Upper lobe of left lung (tissue), 6 donors: ENCODE measurements around the gene ZNHIT6. TPM values are rescaled to one million over a fixed set of nuclear protein-coding genes. Genes with fewer than 3 reads are reported as not detected.

Experiments
- ATAC-seq, 2 donors: fragments of 200-7000 bp; cut with Tn5 transposase; one replicate each; pipeline ENCODE4 v1.9.1; 2022; ENCODE audit warnings: mild to moderate bottlenecking in 2 of 2, moderate library complexity in 2 of 2; ENCODE audit not compliant: low FRiP score in 2 of 2
- DNase-seq, 2 donors: peaks; one replicate each; pipeline ENCODE4 v3.0.0-alpha.2; 2019 to 2020
- H3K27ac ChIP-seq, 4 donors: fragments of 200-600 bp; sonication (generic); one replicate each; pipeline ENCODE4 v1.5.1; 2016 to 2019
- H3K27me3 ChIP-seq, 4 donors: fragments of 200-600 bp; sonication (generic); one replicate each; pipeline ENCODE4 v1.5.1; 2017 to 2019
- H3K36me3 ChIP-seq, 4 donors: fragments of 200-600 bp; sonication (generic); one replicate each; pipeline ENCODE4 v1.5.1; 2016 to 2019
- H3K4me1 ChIP-seq, 4 donors: fragments of 200-600 bp; sonication (generic); one replicate each; pipeline ENCODE4 v1.5.1; 2018 to 2019
- H3K4me3 ChIP-seq, 4 donors: fragments of 200-600 bp; sonication (generic); one replicate each; pipeline ENCODE4 v1.5.1; 2017 to 2019; ENCODE audit warnings: mild to moderate bottlenecking in 2 of 4, moderate library complexity in 1 of 4
- H3K9me3 ChIP-seq, 4 donors: fragments of 200-600 bp; sonication (generic); one replicate each; pipeline ENCODE4 v1.5.1; 2018 to 2019
- EP300 ChIP-seq, 4 donors: sonication (generic); formaldehyde crosslinking; IDR thresholded peaks; one replicate each; pipeline ENCODE4 v1.5.1; 2017; ENCODE audit warnings: antibody characterized with exemption in 4 of 4, control low read depth in 2 of 4
- POLR2A ChIP-seq, 4 donors: fragments of 450-650 bp; IDR thresholded peaks; one replicate each; pipeline ENCODE4 v1.5.1; 2016 to 2017; ENCODE audit warnings: antibody characterized with exemption in 4 of 4, mild to moderate bottlenecking in 2 of 4
- POLR2AphosphoS5 ChIP-seq, 2 donors: sonication (generic); formaldehyde crosslinking; IDR thresholded peaks; one replicate each; pipeline ENCODE4 v1.5.1; 2017; ENCODE audit warnings: antibody characterized with exemption in 2 of 2
- WGBS, 2 donors: methylation state at CpG; one replicate each; pipeline ENCODE4 v1.1.5; 2017 to 2018; 5-methylcytosine and 5-hydroxymethylcytosine counted together
- total RNA-seq, 6 donors: library from RNA; depleted of rRNA in 4 of 6; stranded (reverse); fragments of >200 nt in 4 of 6; gene quantifications; one replicate each; pipeline versions ENCODE4 v1.1.0 to v1.2.1, GENCODE V29; 2016 to 2021
- TF ChIP-seq, protein P1 (sequence below), 6 experiments: fragments of 450-650 bp in 4 of 6; fragments of 200-600 bp in 2 of 6; sonication (generic) in 2 of 6; IDR thresholded peaks; one replicate each; pipeline ENCODE4 v1.5.1; 2016 to 2019; ENCODE audit warnings: antibody characterized with exemption in 6 of 6
- donor health status: DM: no; HTN: no; CAD: no; lungs with moderate emphysema.
- donor health status: DM: no; HTN: yes; CAD: no; lungs with severe emphysema.

The ZNHIT6 gene
- total RNA-seq, 6 donors from 2014 or later = 4.2 to 13.2 (median 10.0) TPM

DNA sequence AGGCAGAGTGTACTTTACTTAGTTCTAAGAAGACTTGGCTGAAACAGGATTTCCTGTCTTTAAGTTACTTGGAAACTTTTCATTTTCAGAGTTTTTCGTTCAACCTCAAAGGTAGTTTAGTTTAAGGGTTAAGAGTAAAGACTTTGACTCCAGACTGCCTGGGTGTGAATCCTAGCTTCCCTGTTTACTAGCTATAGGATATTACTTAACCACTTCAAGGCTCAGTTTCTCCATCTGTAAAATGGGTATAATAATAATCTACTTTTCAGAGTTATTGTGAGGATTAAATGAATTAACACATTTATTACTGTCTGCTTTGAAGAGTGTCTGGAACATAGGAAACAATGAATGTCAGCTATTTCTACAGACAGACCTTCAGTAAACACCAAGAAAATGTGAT is 30.0 kb downstream of the ZNHIT6 start:
- ATAC-seq (no peak), DNase-seq (no peak)
- Histone ChIP-seq H3K4me1 (no peaks in the 10 kb centered on the region), H3K27ac (no peak overlapping the region), H3K27me3 (no peaks in the 10 kb centered on the region), H3K36me3 (peaks cover 0 to 33% (median 7%) of the 10 kb centered on the region in 4 donors), H3K4me3 (no peak overlapping the region), H3K9me3 (no peaks in the 10 kb centered on the region)
- no peak for TF ChIP-seq POLR2A (IDR thresholded peaks at IDR 0.05)
- no peak for TF ChIP-seq POLR2AphosphoS5 (IDR thresholded peaks at IDR 0.05)
- no peak for TF ChIP-seq EP300 (IDR thresholded peaks at IDR 0.05)
- TF ChIP-seq, protein P1, sequence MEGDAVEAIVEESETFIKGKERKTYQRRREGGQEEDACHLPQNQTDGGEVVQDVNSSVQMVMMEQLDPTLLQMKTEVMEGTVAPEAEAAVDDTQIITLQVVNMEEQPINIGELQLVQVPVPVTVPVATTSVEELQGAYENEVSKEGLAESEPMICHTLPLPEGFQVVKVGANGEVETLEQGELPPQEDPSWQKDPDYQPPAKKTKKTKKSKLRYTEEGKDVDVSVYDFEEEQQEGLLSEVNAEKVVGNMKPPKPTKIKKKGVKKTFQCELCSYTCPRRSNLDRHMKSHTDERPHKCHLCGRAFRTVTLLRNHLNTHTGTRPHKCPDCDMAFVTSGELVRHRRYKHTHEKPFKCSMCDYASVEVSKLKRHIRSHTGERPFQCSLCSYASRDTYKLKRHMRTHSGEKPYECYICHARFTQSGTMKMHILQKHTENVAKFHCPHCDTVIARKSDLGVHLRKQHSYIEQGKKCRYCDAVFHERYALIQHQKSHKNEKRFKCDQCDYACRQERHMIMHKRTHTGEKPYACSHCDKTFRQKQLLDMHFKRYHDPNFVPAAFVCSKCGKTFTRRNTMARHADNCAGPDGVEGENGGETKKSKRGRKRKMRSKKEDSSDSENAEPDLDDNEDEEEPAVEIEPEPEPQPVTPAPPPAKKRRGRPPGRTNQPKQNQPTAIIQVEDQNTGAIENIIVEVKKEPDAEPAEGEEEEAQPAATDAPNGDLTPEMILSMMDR (IDR thresholded peaks at IDR 0.05) = no peak
- WGBS, 2 donors = 78 to 93% methylated on average over 1 of the region's 1 CpG

DNA sequence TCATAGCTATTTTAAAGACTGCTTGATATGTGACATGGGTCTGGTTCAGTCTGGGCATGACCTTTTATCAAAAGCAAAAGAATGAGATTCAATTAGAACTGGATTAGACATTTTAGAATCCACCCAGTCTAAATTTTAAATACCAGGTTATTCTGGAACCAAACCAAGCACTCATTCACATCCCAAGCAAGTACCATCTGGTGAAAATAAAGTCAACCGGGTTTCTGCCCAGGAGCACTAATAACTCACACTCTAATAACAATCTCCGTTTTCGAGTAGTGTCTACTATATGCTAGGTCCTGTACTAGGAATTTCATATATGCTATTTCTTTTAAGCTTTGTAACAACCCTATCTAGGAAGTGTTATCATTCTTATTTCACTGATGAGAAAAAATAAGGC is 30.6 kb downstream of the ZNHIT6 start:
- H3K27ac ChIP-seq = no peak overlapping the region
- H3K36me3 ChIP-seq = peaks cover 0 to 37% (median 7%) of the 10 kb centered on the region in 4 donors
- H3K4me3 ChIP-seq = no peak overlapping the region
- ATAC-seq (no peak), DNase-seq (no peak)
- H3K4me1 ChIP-seq = no peaks in the 10 kb centered on the region
- TF ChIP-seq POLR2AphosphoS5 (IDR thresholded peaks at IDR 0.05) (no peak), EP300 (IDR thresholded peaks at IDR 0.05) (no peak), POLR2A (IDR thresholded peaks at IDR 0.05) (no peak)
- TF ChIP-seq, protein P1 (IDR thresholded peaks at IDR 0.05) = no peak
- no peaks in the 10 kb centered on the region for H3K27me3 ChIP-seq
- H3K9me3 ChIP-seq = no peaks in the 10 kb centered on the region
- 94 to 95% methylated on average over 3 of the region's 3 CpGs for WGBS, 2 donors

DNA sequence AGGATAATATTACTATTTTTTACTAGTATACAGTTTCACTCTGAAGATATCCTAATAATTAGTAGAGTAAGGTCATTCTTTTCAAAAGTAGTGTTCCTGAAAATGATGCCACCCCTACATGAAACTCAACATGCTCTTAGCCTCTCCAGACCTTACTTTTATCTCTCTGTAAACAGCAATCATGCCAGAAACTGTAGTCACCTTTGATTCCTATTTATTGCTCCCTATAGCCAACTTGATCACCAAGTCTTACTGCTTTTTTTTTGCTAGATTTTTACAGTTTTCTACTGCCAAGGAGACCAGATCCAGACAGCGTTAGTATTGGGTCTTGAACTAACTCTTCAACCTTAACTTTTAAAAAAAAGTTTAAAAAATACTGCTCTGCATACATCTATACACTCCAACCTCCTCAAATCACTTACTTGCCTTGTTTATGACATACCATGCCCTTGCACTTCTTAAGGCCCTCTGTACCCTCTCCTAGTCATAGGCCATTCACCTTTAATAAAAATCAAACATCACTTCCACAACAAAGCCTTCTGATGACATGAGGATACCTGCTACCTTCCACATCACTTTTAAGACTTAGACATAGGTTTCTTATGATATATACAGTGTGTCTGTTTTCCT is 36.1 kb downstream of the ZNHIT6 start:
- H3K9me3 ChIP-seq = no peaks in the 10 kb centered on the region
- H3K4me3 ChIP-seq = no peak overlapping the region
- TF ChIP-seq EP300 (IDR thresholded peaks at IDR 0.05) (no peak), POLR2AphosphoS5 (IDR thresholded peaks at IDR 0.05) (no peak)
- TF ChIP-seq, protein P1 (IDR thresholded peaks at IDR 0.05) = no peak
- no peak overlapping the region for H3K27ac ChIP-seq
- H3K27me3 ChIP-seq = no peaks in the 10 kb centered on the region
- H3K4me1 ChIP-seq = no peaks in the 10 kb centered on the region
- DNase-seq (no peak), ATAC-seq (no peak)
- WGBS, 2 donors = 88 to 96% methylated on average over 1 of the region's 1 CpG
- H3K36me3 ChIP-seq = peaks cover 0 to 28% (median 8%) of the 10 kb centered on the region in 4 donors

DNA sequence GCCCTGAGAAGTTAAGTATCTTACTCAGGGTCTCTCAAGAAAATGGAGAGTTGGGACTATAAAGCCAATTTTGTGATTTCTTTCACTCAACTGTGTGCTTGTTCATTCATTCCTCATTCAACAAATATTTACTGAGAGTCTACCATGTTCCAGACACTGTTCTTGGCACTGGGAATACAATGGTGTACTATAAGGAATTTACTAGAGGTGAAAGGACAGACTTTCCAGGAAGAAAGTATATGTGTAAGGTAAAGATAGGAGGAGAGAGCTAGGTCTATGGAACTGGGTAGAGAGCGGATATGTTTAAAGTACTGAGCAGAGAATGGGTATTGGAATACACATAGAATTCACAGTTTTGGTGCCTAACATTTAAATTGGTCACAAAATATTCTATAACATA is 42.3 kb downstream of the ZNHIT6 start:
- no peak for DNase-seq
- no peaks in the 10 kb centered on the region for H3K9me3 ChIP-seq
- H3K4me1 ChIP-seq = no peaks in the 10 kb centered on the region
- ATAC-seq = no peak
- H3K4me3 ChIP-seq = no peak overlapping the region
- H3K36me3 ChIP-seq = peaks cover 0 to 6% (median 0%) of the 10 kb centered on the region in 4 donors
- H3K27me3 ChIP-seq = no peaks in the 10 kb centered on the region
- WGBS, 2 donors = 94 to 97% methylated on average over 1 of the region's 1 CpG
- TF ChIP-seq POLR2AphosphoS5 (IDR thresholded peaks at IDR 0.05) = no peak
- no peak overlapping the region for H3K27ac ChIP-seq

DNA sequence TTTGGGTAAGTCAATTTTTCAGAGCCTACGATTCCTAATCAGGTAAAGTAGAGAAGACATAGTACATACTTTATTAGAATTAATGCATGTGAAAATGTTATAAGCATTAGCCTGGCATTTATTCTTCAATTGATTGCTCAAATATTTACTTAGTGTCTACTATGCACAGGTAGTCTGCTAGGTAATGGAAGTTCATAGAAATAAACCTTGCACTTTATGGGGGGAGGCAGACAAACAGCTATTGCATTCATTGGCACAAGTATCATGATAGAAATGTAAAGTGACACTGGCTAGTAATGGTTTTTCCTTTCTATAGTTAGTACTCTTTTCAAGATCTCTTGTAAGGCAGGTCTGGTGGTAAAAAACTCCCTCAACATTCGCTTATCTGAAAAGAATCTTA is 44.9 kb downstream of the ZNHIT6 start:
- H3K9me3 ChIP-seq = no peaks in the 10 kb centered on the region
- no peaks in the 10 kb centered on the region for H3K36me3 ChIP-seq
- TF ChIP-seq POLR2AphosphoS5 (IDR thresholded peaks at IDR 0.05) (no peak), POLR2A (IDR thresholded peaks at IDR 0.05) (no peak), EP300 (IDR thresholded peaks at IDR 0.05) (no peak)
- TF ChIP-seq, protein P1 (IDR thresholded peaks at IDR 0.05) = no peak
- H3K27me3 ChIP-seq = no peaks in the 10 kb centered on the region
- ATAC-seq = no peak
- DNase-seq = no peak
- no peak overlapping the region for H3K4me3 ChIP-seq
- WGBS, 2 donors = 95 to 96% methylated on average over 2 of the region's 2 CpGs
- H3K27ac ChIP-seq = no peak overlapping the region
- no peaks in the 10 kb centered on the region for H3K4me1 ChIP-seq
